ENCODE data around the gene SSX7.
"Not testable (repeated sequence)": the region's sequence is repeated elsewhere in the genome, so short reads cannot be mapped to it uniquely, and the experiment has no call there.

Gene SSX7, protein sequence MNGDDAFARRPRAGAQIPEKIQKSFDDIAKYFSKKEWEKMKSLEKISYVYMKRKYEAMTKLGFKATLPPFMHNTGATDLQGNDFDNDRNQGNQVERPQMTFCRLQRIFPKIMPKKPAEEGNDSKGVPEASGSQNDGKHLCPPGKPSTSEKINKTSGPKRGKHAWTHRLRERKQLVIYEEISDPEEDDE

DNA sequence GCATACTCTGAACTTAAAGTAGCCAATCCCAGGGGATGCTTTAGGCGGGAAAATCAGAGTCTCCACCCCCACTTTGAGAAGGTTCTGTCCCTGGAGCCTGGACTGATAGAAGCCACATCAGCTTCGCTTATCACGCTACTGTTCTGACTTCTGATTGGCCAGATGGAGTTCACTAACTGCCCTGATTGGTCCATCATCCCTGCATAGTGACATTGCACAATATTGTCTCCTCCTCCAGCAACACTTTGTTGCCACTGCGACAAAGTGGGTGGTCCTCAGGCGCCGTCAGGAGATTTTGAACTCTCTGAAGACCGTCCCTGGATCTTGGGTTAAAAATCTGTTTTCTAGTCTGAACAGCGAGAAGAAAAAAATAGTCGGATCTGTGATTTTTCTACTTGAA lies at the start of gene SSX7:
Gene SSX7, minus strand, starts transcription at position 101 of the 400 bp plus-strand sequence. CDS start 1,428 bp downstream, outside the sequence.
- DNase-seq, result not testable (repeated sequence)

DNA sequence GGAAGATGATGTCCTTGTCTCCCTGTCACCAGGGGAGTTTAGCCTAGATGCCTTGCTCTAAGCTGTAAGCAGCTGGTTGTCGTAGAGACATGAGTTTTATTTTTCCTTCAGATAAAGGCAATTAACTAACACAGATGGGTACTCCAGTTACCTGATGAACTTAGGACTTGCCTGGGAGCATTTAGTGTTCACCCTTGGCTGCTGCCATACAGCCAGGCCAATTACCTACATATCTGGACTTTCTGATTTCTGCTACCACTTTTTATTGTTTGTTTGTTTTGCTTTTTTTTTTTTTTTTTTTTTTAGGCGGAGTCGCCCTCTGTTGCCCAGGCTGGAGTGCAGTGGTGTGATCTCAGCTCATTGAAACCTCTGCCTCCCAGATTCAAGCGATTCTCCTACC lies 37.3 kb upstream of the SSX7 start:
- DNase-seq, result not testable (repeated sequence)

DNA sequence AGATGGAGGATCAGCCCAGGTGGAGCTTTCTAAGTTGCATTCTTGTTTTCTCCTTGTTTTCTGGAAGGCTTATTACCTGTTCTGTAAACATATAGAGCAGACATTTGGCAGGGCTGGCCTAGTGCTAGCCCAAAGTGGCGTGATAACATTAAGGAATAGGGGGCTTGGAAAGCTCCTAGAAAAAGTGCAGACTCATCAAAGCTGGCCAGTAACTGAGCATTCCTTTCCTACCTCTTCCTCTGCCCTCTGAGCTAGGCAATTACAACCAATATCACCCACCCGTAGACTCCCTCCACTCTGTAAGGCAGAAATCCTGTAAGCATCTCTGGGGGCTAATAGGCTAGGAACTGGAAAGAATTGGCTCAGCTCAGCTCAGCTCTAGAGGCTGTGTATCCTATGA lies 7.5 kb upstream of the SSX7 start:
- not testable (repeated sequence) for DNase-seq

DNA sequence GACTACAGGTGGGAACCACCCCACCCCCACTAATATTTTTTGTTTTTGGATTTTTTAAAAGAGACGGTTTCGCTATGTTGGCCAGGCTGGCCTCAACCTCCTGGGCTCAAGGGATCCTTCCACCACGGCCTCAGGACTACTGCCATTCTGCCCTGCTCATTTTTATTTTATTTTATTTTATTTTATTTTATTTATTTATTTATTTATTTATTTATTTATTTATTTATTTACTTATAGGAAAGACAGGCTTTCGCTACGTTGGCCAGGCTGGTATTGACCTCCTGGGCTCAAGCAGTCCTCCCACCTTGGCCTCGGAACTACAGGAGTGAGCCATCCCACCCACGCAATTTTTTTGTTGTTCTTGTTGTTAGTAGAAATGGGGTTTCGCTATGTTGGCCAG lies 775 bp upstream of the SSX7 start:
- not testable (repeated sequence) for DNase-seq

DNA sequence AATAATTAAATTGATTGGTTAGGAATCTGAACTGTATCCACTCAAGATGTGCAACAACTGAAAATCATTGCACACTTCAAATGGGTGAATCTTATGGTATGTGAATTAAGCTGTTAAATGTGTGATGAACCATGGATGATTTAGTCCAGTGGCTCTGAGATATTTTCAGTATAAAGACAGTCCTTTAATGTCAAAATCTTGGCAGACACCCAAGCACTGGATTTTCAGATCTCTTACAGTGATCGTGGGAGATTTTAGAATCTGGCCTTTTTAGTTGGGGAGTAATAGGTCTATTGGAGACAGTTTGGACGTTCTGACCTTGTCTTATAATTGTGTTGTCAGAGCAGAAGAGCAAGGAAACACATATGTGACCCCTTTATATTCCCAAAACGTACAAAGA lies 4.0 kb downstream of the SSX7 start:
- DNase-seq, result not testable (repeated sequence)

DNA sequence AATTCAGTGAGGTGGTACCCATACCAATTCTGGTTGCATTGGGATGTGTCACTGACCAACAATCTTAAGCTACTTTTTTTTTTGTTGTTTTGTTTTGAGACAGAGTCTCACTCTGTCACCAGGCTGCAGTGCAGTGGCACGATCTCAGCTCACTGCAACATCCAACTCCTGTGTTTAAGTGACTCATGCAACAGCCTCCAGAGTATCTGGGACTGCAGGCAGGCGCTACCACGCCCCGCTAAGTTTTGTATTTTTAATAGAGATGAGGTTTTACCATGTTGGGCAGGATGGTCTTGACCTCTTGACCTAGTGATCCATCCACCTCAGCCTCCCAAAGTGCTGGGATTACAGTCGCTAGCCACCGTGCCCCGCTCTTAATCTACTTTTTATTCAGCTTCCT lies 5.7 kb downstream of the SSX7 start:
- DNase-seq, result not testable (repeated sequence)

DNA sequence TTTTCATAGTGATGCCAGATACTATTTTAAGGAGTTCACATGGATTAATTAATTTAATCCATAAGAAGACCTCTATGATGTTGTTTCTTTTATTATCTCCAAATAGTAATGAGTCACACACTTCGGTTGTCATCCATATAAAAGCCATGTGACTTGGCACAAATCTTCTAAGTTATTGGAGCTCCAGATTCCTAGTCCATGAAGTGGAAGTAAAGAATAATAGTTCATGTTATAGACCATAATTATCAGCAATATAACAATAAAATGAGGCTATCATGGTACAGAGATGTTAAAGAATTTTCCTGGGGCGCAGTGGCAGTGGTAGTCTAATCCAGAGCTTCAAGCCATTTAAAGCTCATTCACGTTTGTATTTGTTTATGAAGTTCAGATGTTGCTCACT lies 26.2 kb downstream of the SSX7 start:
- DNase-seq, result not testable (repeated sequence)

DNA sequence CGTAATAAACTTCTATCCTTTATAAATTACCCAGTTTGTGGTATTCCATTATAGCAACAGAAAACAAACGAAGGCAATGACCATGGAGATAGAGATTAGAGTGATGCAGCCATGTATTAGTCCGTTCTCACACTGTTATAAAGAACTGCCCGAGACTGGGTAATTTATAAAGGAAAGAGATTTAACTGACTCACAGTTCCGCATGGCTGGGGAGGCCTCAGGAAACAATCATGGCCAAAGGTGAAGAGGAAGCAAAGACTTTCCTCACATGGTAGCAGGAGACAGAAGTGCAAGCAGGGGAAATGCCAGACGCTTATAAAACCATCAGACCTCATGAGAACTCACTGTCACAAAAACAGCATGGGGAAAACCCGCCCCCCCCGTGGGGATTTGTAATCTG lies 34.0 kb downstream of the SSX7 start:
- not testable (repeated sequence) for DNase-seq

DNA sequence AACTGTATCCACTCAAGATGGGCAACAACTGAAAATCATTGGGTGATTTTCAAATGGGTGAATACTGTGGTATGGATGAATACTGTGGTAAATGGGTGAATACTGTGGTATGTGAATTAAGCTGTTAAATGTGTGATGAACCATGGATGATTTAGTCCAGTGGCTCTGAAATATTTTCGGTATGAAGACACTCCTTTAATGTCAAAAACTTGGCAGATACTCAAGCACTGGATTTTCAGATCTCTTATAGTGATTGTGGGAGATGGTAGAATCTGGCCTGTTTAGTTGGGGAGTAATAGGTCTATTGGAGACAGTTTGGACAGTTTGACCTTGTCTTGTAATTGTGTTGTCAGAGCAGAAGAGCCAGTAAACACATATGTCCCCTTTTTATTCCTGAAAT lies 45.7 kb downstream of the SSX7 start:
- no peak for DNase-seq

DNA sequence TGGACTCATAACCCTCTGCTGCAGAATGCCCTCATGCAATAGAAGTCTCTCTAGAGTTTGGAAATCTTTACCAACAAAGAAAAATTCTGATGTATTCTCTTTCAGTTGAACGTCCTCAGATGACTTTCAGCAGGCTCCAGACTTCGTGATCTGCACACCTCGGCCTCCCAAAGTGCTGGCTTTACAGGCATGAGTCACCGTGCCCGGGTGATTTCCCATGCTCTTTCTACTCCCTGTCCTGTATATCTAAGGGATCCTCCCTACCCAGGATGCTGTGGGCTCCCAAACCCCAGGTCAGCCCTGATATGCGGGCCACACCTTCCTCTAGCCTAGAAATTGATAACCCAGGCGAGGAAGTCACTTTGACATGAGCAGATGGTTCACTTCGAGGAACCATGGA lies 51.5 kb downstream of the SSX7 start:
- not testable (repeated sequence) for DNase-seq

DNA sequence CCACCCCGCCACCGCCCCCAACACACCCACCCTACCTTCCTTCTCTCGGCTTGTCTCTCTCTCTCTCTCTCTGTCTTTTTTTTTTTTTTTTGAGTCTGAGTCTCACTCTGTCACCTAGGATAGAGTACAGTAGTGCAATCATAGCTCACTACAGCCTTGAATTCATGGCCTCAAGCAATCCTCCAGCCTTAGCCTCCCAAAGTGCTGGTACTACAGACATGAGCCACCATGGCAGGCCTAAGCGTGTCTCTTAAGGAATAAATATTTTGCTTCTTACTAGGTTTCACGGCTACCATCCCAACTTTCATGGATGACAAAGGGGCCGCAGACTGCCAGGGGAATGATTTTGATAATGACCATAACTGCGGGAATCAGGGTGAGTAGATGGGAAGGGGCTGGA lies 55.8 kb downstream of the SSX7 start:
- no peak for DNase-seq

DNA sequence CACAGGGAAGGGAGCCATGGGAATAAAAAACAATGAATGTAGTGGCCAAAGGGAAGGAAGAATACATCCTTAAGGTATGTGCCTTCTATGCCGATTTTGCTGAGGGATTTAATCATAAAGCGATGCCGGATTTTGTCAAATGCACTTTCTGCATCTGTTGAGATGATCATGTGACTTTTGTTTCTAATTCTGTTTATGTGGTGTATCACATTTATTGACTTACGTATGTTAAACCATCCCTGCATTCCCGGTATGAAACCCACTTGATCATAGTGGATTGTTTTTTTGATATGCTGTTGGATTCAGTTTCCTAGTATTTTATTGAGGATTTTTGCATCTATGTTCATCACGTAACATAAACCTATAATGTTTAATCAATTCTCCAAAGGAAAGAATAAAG lies 60.0 kb downstream of the SSX7 start:
- no peak for DNase-seq
